Measurements from ENCODE around the gene CAMK2B. TPM values are rescaled to one million over a fixed set of nuclear protein-coding genes. Genes with fewer than 3 reads are reported as not detected.

The CAMK2B gene
- total and polyA plus RNA-seq, 7 experiments from 2014 or later = 0.12 to 0.61 TPM; not detected in 5

DNA sequence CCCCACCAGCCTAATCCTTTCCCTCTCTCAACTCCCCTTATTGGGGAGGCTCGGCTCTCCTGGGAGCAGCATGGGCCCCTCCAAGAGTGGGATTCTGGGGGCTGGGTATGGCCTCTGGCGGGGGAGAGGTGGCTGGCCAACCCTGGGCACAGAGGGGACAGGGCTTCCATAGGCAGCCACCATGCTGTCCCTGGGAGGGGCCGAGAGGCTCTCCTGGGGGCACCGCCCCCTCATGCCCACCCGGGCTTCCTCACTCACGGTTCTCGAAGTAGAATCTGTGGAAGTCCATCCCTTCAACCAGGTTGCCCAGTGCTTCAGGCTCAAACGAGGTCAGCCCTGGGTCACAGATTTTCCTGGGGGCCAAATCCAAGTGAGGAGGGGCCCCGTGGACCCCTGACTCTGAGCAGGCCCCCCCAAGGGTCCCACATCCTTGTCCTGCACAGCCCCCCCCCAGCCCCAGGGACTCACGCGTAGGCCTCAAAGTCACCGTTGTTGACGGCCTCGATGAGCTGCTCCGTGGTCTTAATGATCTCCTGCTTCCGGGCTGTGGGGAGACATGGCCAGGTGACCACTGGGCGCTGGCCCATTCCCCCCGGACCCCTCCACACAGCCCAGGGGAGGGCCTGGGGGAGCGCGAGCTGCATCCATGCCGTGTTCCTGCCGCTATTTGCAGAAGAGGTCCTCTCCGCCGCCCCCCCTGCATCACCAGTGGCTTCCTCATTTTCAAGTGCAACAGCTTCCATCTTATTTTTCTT lies 104.9 kb downstream of the CAMK2B start:
- intact Hi-C loops (cut with micrococcal nuclease) = no loop called here
- CTCF ChIA-PET = no interaction called here
- H3K27me3 ChIP-seq (ENCODE audit: control insufficient read depth in 2 of 2, insufficient read depth in 2 of 2, low read length in 2 of 2) = no peaks in the 10 kb centered on the region
- Mint-ChIP-seq H3K4me1 (peaks cover 0 to 1% (median 0%) of the 10 kb centered on the region in 7 donors), H3K27me3 (no peaks in the 10 kb centered on the region), H3K27ac (no peak overlapping the region), H3K36me3 (no peaks in the 10 kb centered on the region), H3K9me3 (no peaks in the 10 kb centered on the region), H3K4me3 (no peak overlapping the region)
- H3K4me3 ChIP-seq (ENCODE audit: low read length) = no peak overlapping the region
- no peaks in the 10 kb centered on the region for H3K36me3 ChIP-seq (ENCODE audit: control insufficient read depth in 2 of 3, insufficient read depth in 3 of 3, low read length in 3 of 3)
- no peak for ATAC-seq
- no peak overlapping the region for H3K27ac ChIP-seq (ENCODE audit: low read depth, low read length)
- no peaks in the 10 kb centered on the region for H3K9me3 ChIP-seq (ENCODE audit: control insufficient read depth in 2 of 3, low read length in 3 of 3)
- no peaks in the 10 kb centered on the region for H3K4me1 ChIP-seq (ENCODE audit: control insufficient read depth in 2 of 2, insufficient read depth in 2 of 2, low read length in 2 of 2)
- POLR2A ChIA-PET = no interaction called here
- DNase-seq = no peak

DNA sequence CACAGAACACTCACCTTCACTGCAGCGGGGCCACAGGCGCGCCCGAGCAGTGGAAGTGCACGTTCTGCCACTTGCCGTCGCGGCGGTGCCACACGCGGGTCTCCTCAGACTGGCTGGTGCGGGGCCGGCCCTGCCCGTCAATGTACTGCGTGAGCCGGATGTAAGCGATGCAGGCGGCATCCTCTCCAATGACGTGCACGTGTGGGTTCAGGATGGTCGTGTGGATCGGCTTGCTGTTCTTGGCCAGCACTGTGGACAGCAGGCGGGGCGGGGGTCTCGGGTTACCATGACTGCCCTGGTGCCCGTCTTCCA lies 105.4 kb downstream of the CAMK2B start:
- POLR2A ChIA-PET = no interaction called here
- no peaks in the 10 kb centered on the region for H3K36me3 ChIP-seq (ENCODE audit: control insufficient read depth in 2 of 3, insufficient read depth in 3 of 3, low read length in 3 of 3)
- DNase-seq (no peak), ATAC-seq (no peak)
- peaks cover 0 to 1% (median 0%) of the 10 kb centered on the region in 7 donors for H3K4me1 Mint-ChIP-seq
- H3K27ac Mint-ChIP-seq = no peak overlapping the region
- CTCF ChIA-PET = no interaction called here
- no peak overlapping the region for H3K4me3 Mint-ChIP-seq
- intact Hi-C loops (cut with micrococcal nuclease) = no loop called here
- H3K27ac ChIP-seq (ENCODE audit: low read depth, low read length) = no peak overlapping the region
- no peaks in the 10 kb centered on the region for H3K9me3 Mint-ChIP-seq
- H3K4me3 ChIP-seq (ENCODE audit: low read length) = no peak overlapping the region
- H3K9me3 ChIP-seq (ENCODE audit: control insufficient read depth in 2 of 3, low read length in 3 of 3) = no peaks in the 10 kb centered on the region
- H3K27me3 ChIP-seq (ENCODE audit: control insufficient read depth in 2 of 2, insufficient read depth in 2 of 2, low read length in 2 of 2) = no peaks in the 10 kb centered on the region
- no peaks in the 10 kb centered on the region for H3K4me1 ChIP-seq (ENCODE audit: control insufficient read depth in 2 of 2, insufficient read depth in 2 of 2, low read length in 2 of 2)
- no peaks in the 10 kb centered on the region for H3K36me3 Mint-ChIP-seq
- no peaks in the 10 kb centered on the region for H3K27me3 Mint-ChIP-seq

GRCh38 chr7:44219371-44220045 lies 105.9 kb downstream of the CAMK2B start:
- no peaks in the 10 kb centered on the region for H3K27me3 ChIP-seq (ENCODE audit: control insufficient read depth in 2 of 2, insufficient read depth in 2 of 2, low read length in 2 of 2)
- POLR2A ChIA-PET = no interaction called here
- H3K4me1 Mint-ChIP-seq = peaks cover 0 to 2% (median 0%) of the 10 kb centered on the region in 7 donors
- intact Hi-C loops (cut with micrococcal nuclease) = no loop called here
- H3K9me3 Mint-ChIP-seq = no peaks in the 10 kb centered on the region
- H3K9me3 ChIP-seq (ENCODE audit: control insufficient read depth in 2 of 3, low read length in 3 of 3) = no peaks in the 10 kb centered on the region
- H3K4me1 ChIP-seq (ENCODE audit: control insufficient read depth in 2 of 2, insufficient read depth in 2 of 2, low read length in 2 of 2) = no peaks in the 10 kb centered on the region
- no peak for DNase-seq
- no peaks in the 10 kb centered on the region for H3K36me3 Mint-ChIP-seq
- no peaks in the 10 kb centered on the region for H3K27me3 Mint-ChIP-seq
- H3K4me3 ChIP-seq (ENCODE audit: low read length) = no peak overlapping the region
- no peak for ATAC-seq
- H3K4me3 Mint-ChIP-seq = no peak overlapping the region
- H3K27ac ChIP-seq (ENCODE audit: low read depth, low read length) = no peak overlapping the region
- CTCF ChIA-PET = no interaction called here
- H3K27ac Mint-ChIP-seq = no peak overlapping the region
- H3K36me3 ChIP-seq (ENCODE audit: control insufficient read depth in 2 of 3, insufficient read depth in 3 of 3, low read length in 3 of 3) = no peaks in the 10 kb centered on the region

DNA sequence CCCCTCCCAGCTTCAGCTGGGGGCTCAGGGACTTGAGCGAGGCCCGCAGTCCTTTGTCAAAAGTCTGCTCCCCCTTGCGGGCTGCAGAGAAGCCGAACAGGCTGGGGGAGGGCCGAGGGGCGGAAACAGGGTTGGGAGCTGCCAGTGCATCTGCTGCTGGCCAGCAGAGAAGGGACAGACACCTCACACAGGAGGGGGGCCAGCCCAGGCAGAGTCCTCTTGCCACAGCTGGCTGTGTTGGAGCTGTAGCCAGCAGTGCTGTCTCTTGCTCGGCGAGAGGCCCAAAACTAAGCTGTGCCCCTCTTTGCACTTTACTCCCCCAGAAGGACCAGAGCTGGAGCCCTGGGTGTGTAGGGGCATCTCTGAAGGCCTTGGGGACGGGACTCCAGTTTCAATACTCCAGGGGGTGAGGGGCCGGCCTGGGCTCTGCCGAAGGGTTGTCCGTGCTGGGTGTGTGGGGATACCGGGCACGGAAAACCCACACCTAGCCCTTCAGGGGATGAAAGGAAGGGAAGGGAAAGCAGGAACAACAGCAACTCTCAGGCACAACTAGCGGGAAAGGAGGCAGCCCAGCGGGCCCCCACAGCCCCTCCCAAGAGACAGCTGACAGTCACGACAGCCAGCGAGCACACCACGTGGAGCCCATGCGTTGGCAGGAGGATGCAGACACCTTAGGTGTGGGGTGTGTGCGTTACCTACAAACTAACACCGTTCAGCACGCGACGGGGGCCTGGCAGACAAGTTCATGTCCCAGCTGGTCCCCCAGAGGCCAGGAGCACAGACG lies 106.8 kb downstream of the CAMK2B start:
- H3K9me3 Mint-ChIP-seq = no peaks in the 10 kb centered on the region
- H3K9me3 ChIP-seq (ENCODE audit: control insufficient read depth in 2 of 3, low read length in 3 of 3) = no peaks in the 10 kb centered on the region
- H3K4me3 Mint-ChIP-seq = no peak overlapping the region
- H3K4me1 Mint-ChIP-seq = peaks cover 0 to 3% (median 0%) of the 10 kb centered on the region in 7 donors
- H3K4me1 ChIP-seq (ENCODE audit: control insufficient read depth in 2 of 2, insufficient read depth in 2 of 2, low read length in 2 of 2) = no peaks in the 10 kb centered on the region
- H3K4me3 ChIP-seq (ENCODE audit: low read length) = no peak overlapping the region
- H3K27ac Mint-ChIP-seq = no peak overlapping the region
- no peak overlapping the region for H3K27ac ChIP-seq (ENCODE audit: low read depth, low read length)
- ChIA-PET CTCF (interaction anchor here (0.6 to 0.7 kb wide), 2 partner anchors 18 to 316 kb away, joined by 3 read pairs; partner anchors contain the start of gene YKT6), POLR2A (no interaction called here)
- H3K36me3 ChIP-seq (ENCODE audit: control insufficient read depth in 2 of 3, insufficient read depth in 3 of 3, low read length in 3 of 3) = peaks cover 0 to 2% (median 0%) of the 10 kb centered on the region in 3 experiments
- no peaks in the 10 kb centered on the region for H3K36me3 Mint-ChIP-seq
- no peaks in the 10 kb centered on the region for H3K27me3 ChIP-seq (ENCODE audit: control insufficient read depth in 2 of 2, insufficient read depth in 2 of 2, low read length in 2 of 2)
- no peaks in the 10 kb centered on the region for H3K27me3 Mint-ChIP-seq
- ATAC-seq (no peak), DNase-seq (no peak)
- intact Hi-C loops (cut with micrococcal nuclease) = no loop called here

DNA sequence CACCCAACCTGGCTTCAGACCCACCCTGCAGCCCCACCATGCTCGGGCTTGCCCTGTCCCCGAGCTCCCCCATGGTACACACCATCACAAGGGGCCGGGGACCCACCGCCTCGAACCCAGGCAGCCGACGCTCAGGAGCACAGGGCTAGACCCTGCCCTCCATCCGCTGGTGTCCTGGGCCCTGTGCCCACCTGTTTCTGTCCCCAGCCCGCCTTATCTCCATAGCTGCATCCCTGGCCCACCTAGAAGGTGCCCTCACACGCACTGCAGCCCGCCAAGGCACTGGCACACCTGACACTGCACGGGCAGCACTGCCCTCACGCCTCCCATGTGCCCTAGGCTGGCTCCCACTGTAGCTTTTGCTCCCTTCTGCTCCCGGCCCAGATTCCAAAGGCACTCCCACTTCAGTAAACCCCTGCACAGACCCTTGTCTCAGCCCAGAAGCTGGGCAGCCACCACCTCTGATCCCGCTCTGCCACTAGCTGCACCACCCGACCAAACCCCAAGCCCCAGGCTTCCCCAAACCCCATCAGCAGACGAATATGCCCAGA lies 107.5 kb downstream of the CAMK2B start:
- Histone ChIP-seq H3K27ac (ENCODE audit: low read depth, low read length) (no peak overlapping the region), H3K27me3 (ENCODE audit: control insufficient read depth in 2 of 2, insufficient read depth in 2 of 2, low read length in 2 of 2) (no peaks in the 10 kb centered on the region), H3K9me3 (ENCODE audit: control insufficient read depth in 2 of 3, low read length in 3 of 3) (no peaks in the 10 kb centered on the region), H3K36me3 (ENCODE audit: control insufficient read depth in 2 of 3, insufficient read depth in 3 of 3, low read length in 3 of 3) (peaks cover 0 to 9% (median 0%) of the 10 kb centered on the region in 3 experiments), H3K4me3 (ENCODE audit: low read length) (no peak overlapping the region), H3K4me1 (ENCODE audit: control insufficient read depth in 2 of 2, insufficient read depth in 2 of 2, low read length in 2 of 2) (no peaks in the 10 kb centered on the region)
- H3K9me3 Mint-ChIP-seq = no peaks in the 10 kb centered on the region
- DNase-seq = no peak
- H3K36me3 Mint-ChIP-seq = no peaks in the 10 kb centered on the region
- ATAC-seq = no peak
- ChIA-PET POLR2A (no interaction called here), CTCF (no interaction called here)
- no peak overlapping the region for H3K27ac Mint-ChIP-seq
- no peaks in the 10 kb centered on the region for H3K27me3 Mint-ChIP-seq
- peaks cover 0 to 1% (median 0%) of the 10 kb centered on the region in 7 donors for H3K4me1 Mint-ChIP-seq
- no peak overlapping the region for H3K4me3 Mint-ChIP-seq
- intact Hi-C loops (cut with micrococcal nuclease) = no loop called here

DNA sequence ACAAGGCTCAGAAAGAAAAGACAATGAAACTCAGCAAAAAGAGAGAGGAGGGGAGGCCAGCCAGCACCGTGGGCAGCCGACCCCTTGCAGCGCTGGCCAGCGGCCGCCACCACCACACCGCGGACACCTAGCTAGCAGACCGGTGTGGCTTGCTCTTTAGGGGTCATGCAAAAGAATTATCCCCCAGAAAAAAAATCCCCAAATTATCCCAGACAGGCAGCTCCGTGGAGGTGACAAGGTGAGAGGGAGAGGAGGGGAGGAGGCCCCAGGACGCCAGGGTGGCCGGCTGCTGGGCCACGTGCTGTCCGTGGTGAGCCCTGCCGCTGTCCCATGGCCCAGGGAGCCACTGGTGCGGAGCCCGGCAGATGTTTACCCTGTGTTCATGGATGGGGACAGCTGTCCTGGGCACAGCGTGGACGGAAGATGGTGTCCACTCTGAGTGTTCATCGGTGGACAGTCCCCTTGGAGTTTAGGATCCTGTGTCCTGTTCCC lies 108.1 kb downstream of the CAMK2B start:
- H3K27ac Mint-ChIP-seq = no peak overlapping the region
- no peaks in the 10 kb centered on the region for H3K9me3 ChIP-seq (ENCODE audit: control insufficient read depth in 2 of 3, low read length in 3 of 3)
- H3K27me3 ChIP-seq (ENCODE audit: control insufficient read depth in 2 of 2, insufficient read depth in 2 of 2, low read length in 2 of 2) = no peaks in the 10 kb centered on the region
- no peaks in the 10 kb centered on the region for H3K27me3 Mint-ChIP-seq
- intact Hi-C loops (cut with micrococcal nuclease) = no loop called here
- H3K4me3 ChIP-seq (ENCODE audit: low read length) = no peak overlapping the region
- H3K4me1 ChIP-seq (ENCODE audit: control insufficient read depth in 2 of 2, insufficient read depth in 2 of 2, low read length in 2 of 2) = no peaks in the 10 kb centered on the region
- CTCF ChIA-PET = no interaction called here
- H3K36me3 Mint-ChIP-seq = peaks cover 0 to 2% (median 0%) of the 10 kb centered on the region in 5 donors
- no peaks in the 10 kb centered on the region for H3K9me3 Mint-ChIP-seq
- H3K4me1 Mint-ChIP-seq = peaks cover 0 to 1% (median 0%) of the 10 kb centered on the region in 7 donors
- peaks cover 0 to 15% (median 0%) of the 10 kb centered on the region in 3 experiments for H3K36me3 ChIP-seq (ENCODE audit: control insufficient read depth in 2 of 3, insufficient read depth in 3 of 3, low read length in 3 of 3)
- H3K27ac ChIP-seq (ENCODE audit: low read depth, low read length) = no peak overlapping the region
- DNase-seq (no peak), ATAC-seq (no peak)
- POLR2A ChIA-PET = interaction anchor here (0.6 kb wide), 1 partner anchor 573 kb away, joined by 3 read pairs; no protein-coding TSS in a partner anchor
- H3K4me3 Mint-ChIP-seq = no peak overlapping the region

All from naive thymus-derived CD4-positive, alpha-beta T cell (primary cell).